A204.1 (cell line): Measurements from ENCODE around the gene USB1.

Experiments used
- FAIRE-seq: peaks from 2 replicates; lab custom pipeline; 2012; peaks lifted over from hg19 to GRCh38; lab: Jason Lieb, UNC

USB1 gene

DNA sequence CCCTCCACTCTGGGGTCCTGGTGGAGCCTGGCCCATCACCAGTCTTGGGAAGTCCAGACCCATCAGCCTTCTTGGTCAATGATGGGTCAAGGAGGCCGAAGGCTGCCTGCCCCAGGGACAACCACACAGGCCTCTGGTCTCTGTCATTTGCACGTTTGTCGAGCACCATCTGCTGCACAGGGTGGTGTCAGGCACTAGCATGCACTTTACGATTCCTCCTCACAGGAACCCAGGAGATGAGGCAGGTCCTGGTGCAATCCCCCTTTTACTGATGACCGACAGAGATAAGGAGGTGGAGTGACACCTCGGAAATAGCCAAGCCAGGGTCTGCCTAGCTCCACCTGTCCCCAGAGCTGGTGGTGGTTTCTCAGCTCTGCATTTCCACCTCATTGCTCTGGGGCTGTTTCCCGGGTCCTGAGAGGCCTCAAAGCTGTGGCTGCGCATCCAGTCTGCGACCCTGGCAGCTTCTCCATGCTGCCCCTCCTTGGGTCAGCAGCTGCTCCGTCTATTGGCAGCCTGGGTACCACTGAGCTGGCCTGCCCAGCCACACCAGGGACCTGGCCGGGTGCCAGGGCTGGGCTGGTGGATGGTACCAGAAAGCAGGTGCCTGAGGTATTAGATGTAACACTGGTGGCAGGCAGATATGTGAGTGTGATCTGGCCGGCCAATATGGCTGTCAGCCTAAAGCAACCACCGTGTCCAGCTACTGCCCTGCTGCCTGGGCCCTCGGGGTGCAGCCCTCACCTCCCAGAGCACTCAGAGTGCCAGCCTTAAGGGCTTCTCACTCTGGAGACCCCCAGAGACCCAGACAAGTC, 34.4 kb downstream of the USB1 start:
- no peak for FAIRE-seq

- no peak for FAIRE-seq
Observed at GRCh38 chr16:58036943-58037342, 35.7 kb downstream of the USB1 start.

- FAIRE-seq: no peak
Observed at GRCh38 chr16:58037365-58038057, 36.3 kb downstream of the USB1 start.

GRCh38 chr16:58038219-58038641, 37.0 kb downstream of the USB1 start:
- FAIRE-seq: no peak

- FAIRE-seq: no peak
Observed at GRCh38 chr16:58039829-58040495, 38.8 kb downstream of the USB1 start.

DNA sequence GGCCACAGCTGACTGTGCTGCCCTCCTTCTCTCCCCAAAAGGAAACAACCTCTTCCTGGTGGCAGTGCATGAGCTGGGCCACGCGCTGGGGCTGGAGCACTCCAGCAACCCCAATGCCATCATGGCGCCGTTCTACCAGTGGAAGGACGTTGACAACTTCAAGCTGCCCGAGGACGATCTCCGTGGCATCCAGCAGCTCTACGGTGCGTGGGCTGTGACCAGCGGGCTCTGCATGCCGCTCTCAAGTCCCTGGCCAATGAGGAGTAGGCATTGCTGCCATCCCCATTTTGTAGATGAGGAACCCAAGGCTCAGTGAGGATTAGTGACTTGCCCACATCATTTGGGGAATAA, 39.3 kb downstream of the USB1 start:
- FAIRE-seq: no peak

DNA sequence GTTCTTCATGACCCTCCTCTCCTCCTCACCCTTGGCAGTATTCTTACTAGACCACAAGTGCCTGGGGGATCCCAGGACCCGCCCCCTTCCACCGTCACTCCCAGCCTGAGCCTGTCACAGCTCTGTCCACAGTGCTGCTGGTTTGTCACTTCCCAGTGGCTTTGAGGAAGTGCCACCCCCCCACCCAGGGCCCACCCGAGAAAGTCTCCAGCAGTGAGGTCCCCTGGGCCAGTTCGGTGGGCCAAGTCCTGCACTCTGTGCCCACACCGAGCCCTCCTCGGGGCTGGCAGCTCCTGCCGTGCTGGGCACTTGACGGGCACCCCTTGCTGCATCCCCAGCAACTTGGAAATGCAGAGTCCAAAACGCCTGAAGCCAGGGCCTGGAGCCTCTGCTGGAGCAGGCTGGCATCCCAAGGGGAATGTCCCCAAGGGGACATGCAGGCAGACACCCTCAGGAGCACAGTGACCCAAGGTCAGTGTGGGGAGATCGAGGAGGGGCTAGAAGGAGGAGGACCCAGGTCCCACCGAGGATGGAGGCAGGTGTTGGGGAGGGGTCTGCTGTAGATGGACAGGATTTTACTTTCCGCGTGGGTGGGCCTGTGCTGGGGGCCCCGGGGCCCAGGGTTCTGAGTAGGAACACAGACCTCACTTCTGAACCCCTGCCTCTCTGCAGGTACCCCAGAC, 39.9 kb downstream of the USB1 start:
- no peak for FAIRE-seq

GRCh38 chr16:58041628-58041955, 40.4 kb downstream of the USB1 start:
- no peak for FAIRE-seq

DNA sequence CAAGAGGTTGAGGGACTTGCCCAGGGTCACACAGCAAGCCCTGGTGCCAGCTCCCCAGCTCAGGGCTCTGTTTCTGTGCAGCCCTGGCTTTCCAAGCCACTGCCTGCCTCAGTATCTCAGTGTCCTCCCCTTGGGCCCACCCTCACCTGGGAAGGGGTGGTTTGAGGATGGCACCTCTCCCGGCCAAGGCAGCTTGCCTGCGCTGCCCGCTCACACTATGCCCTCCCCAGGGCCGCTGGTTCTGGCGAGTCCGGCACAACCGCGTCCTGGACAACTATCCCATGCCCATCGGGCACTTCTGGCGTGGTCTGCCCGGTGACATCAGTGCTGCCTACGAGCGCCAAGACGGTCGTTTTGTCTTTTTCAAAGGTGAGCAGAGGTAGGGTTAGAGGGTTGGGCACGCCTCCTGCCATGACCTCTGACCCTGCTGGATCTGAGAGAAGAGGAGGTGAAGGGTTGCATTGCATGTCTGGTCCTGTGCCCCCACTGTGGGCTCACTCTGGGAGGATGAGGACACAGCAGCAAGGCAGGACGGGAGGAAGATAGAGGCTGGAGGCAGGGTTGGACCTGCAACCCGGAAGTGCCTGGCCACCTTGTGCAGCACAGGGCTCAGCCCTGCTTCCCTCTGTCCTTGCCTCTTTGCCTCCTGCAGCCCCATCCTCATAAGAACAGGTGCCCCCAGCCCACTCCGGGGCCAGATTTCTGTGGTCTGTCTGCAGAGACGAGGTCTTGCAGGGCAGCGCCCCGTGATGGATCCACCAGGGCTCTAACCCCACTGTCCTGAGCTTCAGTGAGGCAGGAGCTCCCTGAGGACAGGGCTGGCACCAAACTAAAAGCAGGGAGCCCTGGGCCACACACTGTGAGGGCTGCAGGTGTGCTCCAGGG, 41.0 kb downstream of the USB1 start:
- no peak for FAIRE-seq

- no peak for FAIRE-seq
Observed at GRCh38 chr16:58042886-58043515, 41.8 kb downstream of the USB1 start.

GRCh38 chr16:58043571-58044155, 42.5 kb downstream of the USB1 start:
- no peak for FAIRE-seq

- no peak for FAIRE-seq
Observed at GRCh38 chr16:58044266-58045019, 43.2 kb downstream of the USB1 start.

DNA sequence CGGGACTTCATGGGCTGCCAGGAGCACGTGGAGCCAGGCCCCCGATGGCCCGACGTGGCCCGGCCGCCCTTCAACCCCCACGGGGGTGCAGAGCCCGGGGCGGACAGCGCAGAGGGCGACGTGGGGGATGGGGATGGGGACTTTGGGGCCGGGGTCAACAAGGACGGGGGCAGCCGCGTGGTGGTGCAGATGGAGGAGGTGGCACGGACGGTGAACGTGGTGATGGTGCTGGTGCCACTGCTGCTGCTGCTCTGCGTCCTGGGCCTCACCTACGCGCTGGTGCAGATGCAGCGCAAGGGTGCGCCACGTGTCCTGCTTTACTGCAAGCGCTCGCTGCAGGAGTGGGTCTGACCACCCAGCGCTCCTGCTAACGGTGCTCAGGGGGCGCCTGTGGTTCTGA, 43.9 kb downstream of the USB1 start:
- FAIRE-seq: no peak

- FAIRE-seq: no peak
Observed at GRCh38 chr16:58046054-58046881, 45.1 kb downstream of the USB1 start.

- no peak for FAIRE-seq
Observed at GRCh38 chr16:58046936-58047335, 45.7 kb downstream of the USB1 start.

GRCh38 chr16:58047557-58048348, 46.5 kb downstream of the USB1 start:
- no peak for FAIRE-seq

DNA sequence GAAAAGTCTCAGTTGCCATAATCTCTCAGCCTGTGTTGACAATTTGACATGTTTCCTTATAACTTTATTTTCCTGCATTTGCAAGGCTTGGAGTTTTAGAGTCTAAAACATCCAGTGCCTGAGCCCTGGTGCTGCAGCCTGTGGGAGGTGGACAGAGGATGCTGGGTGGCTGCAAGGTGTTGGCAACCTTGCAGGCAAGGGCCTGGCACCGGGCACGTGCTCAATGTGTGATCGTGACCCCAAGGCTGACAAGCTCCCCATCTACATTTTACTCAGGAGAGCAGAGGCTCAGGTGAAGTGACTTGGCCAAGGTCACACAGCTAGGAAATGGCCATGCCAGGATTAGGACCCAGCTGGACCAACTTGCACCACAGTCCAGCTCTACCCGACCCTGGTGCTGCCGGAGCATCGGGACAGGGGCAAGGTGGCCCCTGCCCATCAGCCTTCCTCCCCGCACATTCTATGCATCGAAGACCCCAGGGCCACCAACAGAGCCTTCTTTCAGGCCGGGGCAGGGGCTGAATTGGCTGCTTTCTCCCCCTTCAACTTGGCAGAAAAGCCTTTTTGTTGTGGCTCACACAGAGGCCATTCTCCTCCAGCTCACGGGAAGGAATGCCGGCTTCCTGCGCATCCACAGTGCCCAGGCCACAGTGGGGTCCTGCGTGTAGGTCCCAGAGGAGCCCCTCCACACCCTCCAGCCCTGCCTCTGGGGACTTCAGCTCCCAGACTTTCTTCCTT, 47.5 kb downstream of the USB1 start:
- no peak for FAIRE-seq
